DND-41 (cell line): ENCODE results near the gene DPYSL4.

Experiments used
- ATAC-seq: fragments of 200-7000 bp; cut with Tn5 transposase; 3 replicates; pipeline ENCODE4 v1.9.1; 2021; ENCODE audit warnings: low read depth; ENCODE audit not compliant: insufficient read depth
- DNase-seq: peaks from one replicate; pipeline ENCODE4 v3.0.0-alpha.2; 2020
- H2AFZ ChIP-seq: 2 replicates; pipeline ENCODE4 v1.6.0; 2012; ENCODE audit warnings: low read depth, low read length
- H3K27ac ChIP-seq: 2 replicates; pipeline ENCODE4 v1.5.1; 2012; ENCODE audit warnings: low read length, inconsistent platforms
- H3K27me3 ChIP-seq: fragments of 200-600 bp; sonication (generic); 2 replicates; pipeline ENCODE4 v1.6.0; 2012; ENCODE audit warnings: low read length, mild to moderate bottlenecking, inconsistent platforms; ENCODE audit not compliant: insufficient read depth, poor library complexity
- H3K36me3 ChIP-seq: 2 replicates; pipeline ENCODE4 v1.5.1; 2012; ENCODE audit warnings: low read length, inconsistent platforms; ENCODE audit not compliant: insufficient read depth
- H3K4me1 ChIP-seq: 2 replicates; pipeline ENCODE4 v1.5.1; 2012; ENCODE audit warnings: mild to moderate bottlenecking, low read length; ENCODE audit not compliant: insufficient read depth
- H3K4me2 ChIP-seq: 2 replicates; pipeline ENCODE4 v1.6.0; 2012; ENCODE audit warnings: mild to moderate bottlenecking, moderate library complexity, low read length, inconsistent platforms; ENCODE audit not compliant: insufficient read depth
- H3K4me3 ChIP-seq, 2 experiments: fragments of 200-600 bp in 1 of 2; shearing (Covaris generic) in 1 of 2; 2 replicates each; pipeline ENCODE4 v1.5.1; 2012 to 2016; ENCODE audit warnings: inconsistent platforms in 2 of 2, low read length in 2 of 2, mild to moderate bottlenecking in 2 of 2, low read depth in 1 of 2, moderate library complexity in 1 of 2
- H3K79me2 ChIP-seq: 2 replicates; pipeline ENCODE4 v1.6.0; 2012; ENCODE audit warnings: low read length, inconsistent platforms; ENCODE audit not compliant: insufficient read depth
- H3K9ac ChIP-seq: 2 replicates; pipeline ENCODE4 v1.6.0; 2012; ENCODE audit warnings: low read depth, mild to moderate bottlenecking, inconsistent platforms, low read length, moderate library complexity
- H3K9me3 ChIP-seq: 2 replicates; pipeline ENCODE4 v1.5.1; 2012; ENCODE audit warnings: low read length, moderate library complexity, mild to moderate bottlenecking, inconsistent platforms; ENCODE audit not compliant: insufficient read depth, severe bottlenecking
- H4K20me1 ChIP-seq: 2 replicates; pipeline ENCODE4 v1.6.0; 2012; ENCODE audit warnings: low read length; ENCODE audit not compliant: insufficient read depth
- CTCF ChIP-seq: IDR thresholded peaks from 2 replicates; pipeline ENCODE4 v1.5.1; 2012; ENCODE audit warnings: borderline replicate concordance, low read length, moderate library complexity, mild to moderate bottlenecking; ENCODE audit not compliant: poor library complexity, severe bottlenecking; ENCODE audit errors: extremely low read depth
- EZH2 ChIP-seq: IDR thresholded peaks from 3 replicates; pipeline ENCODE4 v1.6.1; 2012; ENCODE audit warnings: borderline replicate concordance, low read depth, mild to moderate bottlenecking, moderate library complexity, low read length, inconsistent platforms; ENCODE audit not compliant: severe bottlenecking

DPYSL4 gene

GRCh38 chr10:132146271-132146671 is 40.5 kb upstream of the DPYSL4 start:
- Histone ChIP-seq H3K9me3 (no peaks in the 10 kb centered on the region), H3K4me3 (no peak overlapping the region), H2AFZ (no peak overlapping the region), H3K27me3 (no peaks in the 10 kb centered on the region), H3K36me3 (no peaks in the 10 kb centered on the region), H3K27ac (no peak overlapping the region), H4K20me1 (no peaks in the 10 kb centered on the region; the same call in 1 of the 2 replicates), H3K4me1 (no peaks in the 10 kb centered on the region), H3K9ac (no peak overlapping the region), H3K79me2 (no peaks in the 10 kb centered on the region), H3K4me2 (no peak overlapping the region)
- DNase-seq (no peak), ATAC-seq (no peak)
- TF ChIP-seq EZH2 (no peak), CTCF (peak; percentile 22)

- DNase-seq (no peak), ATAC-seq (no peak)
- H3K4me3 ChIP-seq: no peak overlapping the region
- H3K27me3 ChIP-seq: no peaks in the 10 kb centered on the region
- H3K79me2 ChIP-seq: no peaks in the 10 kb centered on the region
- no peak for TF ChIP-seq CTCF
- no peak for TF ChIP-seq EZH2
- no peaks in the 10 kb centered on the region for H3K36me3 ChIP-seq
- H3K9ac ChIP-seq: no peak overlapping the region
- no peaks in the 10 kb centered on the region for H3K9me3 ChIP-seq
- no peaks in the 10 kb centered on the region for H3K4me1 ChIP-seq
- no peak overlapping the region for H3K4me2 ChIP-seq
- H3K27ac ChIP-seq: no peak overlapping the region
- H2AFZ ChIP-seq: no peak overlapping the region
- H4K20me1 ChIP-seq: no peaks in the 10 kb centered on the region; the same call in 1 of the 2 replicates
Measured at GRCh38 chr10:132146941-132147915, 39.5 kb upstream of the DPYSL4 start.

GRCh38 chr10:132148261-132149251 is 38.2 kb upstream of the DPYSL4 start:
- H3K79me2 ChIP-seq: no peaks in the 10 kb centered on the region
- TF ChIP-seq CTCF (no peak), EZH2 (no peak)
- no peaks in the 10 kb centered on the region for H3K9me3 ChIP-seq
- H3K4me2 ChIP-seq: no peak overlapping the region
- ATAC-seq (no peak), DNase-seq (no peak)
- no peak overlapping the region for H2AFZ ChIP-seq
- no peak overlapping the region for H3K27ac ChIP-seq
- H3K27me3 ChIP-seq: no peaks in the 10 kb centered on the region
- no peaks in the 10 kb centered on the region; the same call in 1 of the 2 replicates for H4K20me1 ChIP-seq
- H3K36me3 ChIP-seq: no peaks in the 10 kb centered on the region
- no peak overlapping the region for H3K9ac ChIP-seq
- no peaks in the 10 kb centered on the region for H3K4me1 ChIP-seq
- no peak overlapping the region for H3K4me3 ChIP-seq
